Activated T-helper 9 cell treated with anti-CD3 and anti-CD28 coated beads, Interleukin-2, amount 50 U/mL, for 16 hours (primary cell): ENCODE measurements around the gene KRT74.

Source experiments
- DNase-seq: peaks from one replicate; pipeline ENCODE4 v3.0.0-alpha.2; 2020; ENCODE audit warnings: low read depth

The KRT74 gene

GRCh38 chr12:52573306-52573705 lies 337 bp downstream of the KRT74 start:
- DNase-seq, result no peak

- no peak for DNase-seq
These were observed 3.1 kb downstream of the KRT74 start for GRCh38 chr12:52570511-52570910.

GRCh38 chr12:52568111-52568510 lies 5.5 kb downstream of the KRT74 start:
- DNase-seq, result no peak

- no peak for DNase-seq
These were observed 6.8 kb downstream of the KRT74 start for GRCh38 chr12:52566847-52567291.

GRCh38 chr12:52564582-52564981 lies 9.1 kb downstream of the KRT74 start:
- DNase-seq, result no peak

- DNase-seq, result no peak
These were observed 11.7 kb downstream of the KRT74 start for GRCh38 chr12:52561880-52562449.

GRCh38 chr12:52559979-52560378 lies 13.7 kb downstream of the KRT74 start:
- DNase-seq, result no peak

GRCh38 chr12:52558781-52559445 lies 14.7 kb downstream of the KRT74 start:
- no peak for DNase-seq

- no peak for DNase-seq
These were observed 16.2 kb downstream of the KRT74 start for GRCh38 chr12:52557476-52557875.

GRCh38 chr12:52555577-52555976 lies 18.1 kb downstream of the KRT74 start:
- no peak for DNase-seq

- no peak for DNase-seq
These were observed 20.9 kb downstream of the KRT74 start, which contains the start of gene KRT71 for GRCh38 chr12:52552681-52553195. TSS of gene KRT71 (minus strand) at chr12:52553145. CDS start at chr12:52553077, 68 bp downstream.

GRCh38 chr12:52552055-52552454 lies 21.6 kb downstream of the KRT74 start:
- no peak for DNase-seq

- DNase-seq, result no peak
These were observed 22.3 kb downstream of the KRT74 start for GRCh38 chr12:52551216-52551865.

- DNase-seq, result no peak
These were observed 27.5 kb downstream of the KRT74 start for GRCh38 chr12:52546126-52546525.

GRCh38 chr12:52543985-52544883 lies 29.4 kb downstream of the KRT74 start:
- DNase-seq, result no peak

GRCh38 chr12:52542785-52543318 lies 30.8 kb downstream of the KRT74 start:
- no peak for DNase-seq

GRCh38 chr12:52542157-52542556 lies 31.5 kb downstream of the KRT74 start:
- DNase-seq, result no peak

- DNase-seq, result no peak
These were observed 31.9 kb downstream of the KRT74 start for GRCh38 chr12:52541709-52542108.

- no peak for DNase-seq
These were observed 33.1 kb downstream of the KRT74 start for GRCh38 chr12:52540531-52540930.

GRCh38 chr12:52539821-52540173 lies 33.8 kb downstream of the KRT74 start:
- no peak for DNase-seq

GRCh38 chr12:52539083-52539820 lies 34.4 kb downstream of the KRT74 start:
- DNase-seq, result no peak
